H1 (cell line): ENCODE measurements around the gene NOS2. TPM values are rescaled to one million over a fixed set of nuclear protein-coding genes. Genes with fewer than 3 reads are reported as not detected.
"Not testable (repeated sequence)": the region's sequence is repeated elsewhere in the genome, so short reads cannot be mapped to it uniquely, and the experiment has no call there.

Experiments
- CTCF ChIA-PET: fragments of 300-600 bp; sonication (Branson Sonifier 250); formaldehyde crosslinking; loops from one replicate; lab custom pipeline; 2021; ENCODE audit not compliant: partially characterized antibody; lab: Charles Lee
- POLR2A ChIA-PET: fragments of 300-600 bp; sonication (Branson Sonifier 250); formaldehyde crosslinking; loops from one replicate; lab custom pipeline; 2021; ENCODE audit warnings: inconsistent platforms; ENCODE audit not compliant: partially characterized antibody; lab: Charles Lee
- DNase-seq, 2 experiments: peaks; one replicate each; pipeline versions ENCODE4 v3.0.0 to v3.0.0-alpha.2; 2010 to 2022; ENCODE audit warnings: low spot score in 2 of 2, low read depth in 1 of 2, mixed read lengths in 1 of 2
- FAIRE-seq: peaks from 2 replicates; lab custom pipeline; 2011; peaks lifted over from hg19 to GRCh38; lab: Jason Lieb, UNC
- H2AFZ ChIP-seq: 2 replicates; pipeline ENCODE4 v1.8.1; 2012; ENCODE audit warnings: low read length, inconsistent platforms
- H2AK5ac ChIP-seq: 2 replicates; pipeline ENCODE4 v1.6.1; 2013; ENCODE audit warnings: low read depth, low read length
- H2BK120ac ChIP-seq: replicated peaks from 2 replicates; pipeline ENCODE3; 2013; ENCODE audit warnings: low read depth, low read length, inconsistent platforms
- H2BK12ac ChIP-seq: 2 replicates; pipeline ENCODE4 v1.6.1; 2013; ENCODE audit warnings: low read depth, low read length
- H2BK15ac ChIP-seq: 2 replicates; pipeline ENCODE4 v1.6.1; 2013; ENCODE audit warnings: low read length
- H2BK20ac ChIP-seq: 2 replicates; pipeline ENCODE4 v1.6.1; 2013; ENCODE audit warnings: low read length
- H2BK5ac ChIP-seq: 2 replicates; pipeline ENCODE4 v1.6.1; 2013; ENCODE audit warnings: low read depth, low read length
- H3K14ac ChIP-seq: 2 replicates; pipeline ENCODE4 v1.6.1; 2013; ENCODE audit warnings: inconsistent platforms; ENCODE audit not compliant: insufficient read length
- H3K18ac ChIP-seq: 2 replicates; pipeline ENCODE4 v1.6.1; 2013; ENCODE audit warnings: low read length; ENCODE audit errors: extremely low read depth
- H3K23ac ChIP-seq: 2 replicates; pipeline ENCODE4 v1.6.1; 2013; ENCODE audit warnings: inconsistent platforms; ENCODE audit not compliant: insufficient read length
- H3K23me2 ChIP-seq: 2 replicates; pipeline ENCODE4 v1.6.1; 2013; ENCODE audit warnings: low read depth, low read length
- H3K27ac ChIP-seq: 2 replicates; pipeline ENCODE4 v1.6.1; 2011; ENCODE audit warnings: low read depth, low read length, inconsistent platforms
- H3K27me3 ChIP-seq, 4 experiments: replicated peaks in 1 of 4; 1 replicate in 1 of 4; 2 replicates in 3 of 4; pipeline versions ENCODE4 v1.6.1 to v1.8.1; 2011 to 2013; ENCODE audit warnings: low read length in 3 of 4, mild to moderate bottlenecking in 3 of 4, inconsistent platforms in 2 of 4, mixed read lengths in 2 of 4, moderate library complexity in 1 of 4; ENCODE audit not compliant: control insufficient read depth in 3 of 4, insufficient read depth in 3 of 4; ENCODE audit errors: extremely low read depth in 1 of 4
- H3K36me3 ChIP-seq, 4 experiments: 2 replicates each; pipeline versions ENCODE4 v1.6.1 to v1.8.1; 2011 to 2013; ENCODE audit warnings: mild to moderate bottlenecking in 4 of 4, low read length in 3 of 4, moderate library complexity in 2 of 4, control low read depth in 1 of 4, inconsistent platforms in 1 of 4; ENCODE audit not compliant: insufficient read depth in 4 of 4, control insufficient read depth in 2 of 4
- H3K4ac ChIP-seq: replicated peaks from 2 replicates; pipeline ENCODE3; 2013; ENCODE audit warnings: low read length, low read depth, mixed read lengths, inconsistent platforms; ENCODE audit not compliant: insufficient read length
- H3K4me1 ChIP-seq, 4 experiments: replicated peaks in 1 of 4; 1 replicate in 1 of 4; 2 replicates in 3 of 4; pipeline versions ENCODE4 v1.6.1 to v1.8.1; 2011 to 2013; ENCODE audit warnings: low read length in 3 of 4, inconsistent platforms in 2 of 4, mixed read lengths in 1 of 4; ENCODE audit not compliant: insufficient read depth in 4 of 4, control insufficient read depth in 3 of 4
- H3K4me2 ChIP-seq, 2 experiments: 2 replicates each; pipeline versions ENCODE4 v1.6.1 to v1.8.1; 2011 to 2013; ENCODE audit warnings: low read depth in 2 of 2, low read length in 2 of 2, control low read depth in 1 of 2, inconsistent platforms in 1 of 2, mild to moderate bottlenecking in 1 of 2; ENCODE audit not compliant: insufficient read depth in 1 of 2
- H3K4me3 ChIP-seq, 4 experiments: fragments of 200-600, 300-600 bp in 1 of 4; sonication (generic), shearing (Covaris generic), sonication (Bioruptor Twin) in 1 of 4; 2 replicates each; pipeline versions ENCODE4 v1.5.1 to v1.8.1; 2011 to 2016; ENCODE audit warnings: low read length in 4 of 4, low read depth in 3 of 4, control low read depth in 2 of 4, inconsistent platforms in 2 of 4, mild to moderate bottlenecking in 2 of 4, mixed read lengths in 1 of 4, moderate library complexity in 1 of 4; ENCODE audit not compliant: insufficient read depth in 2 of 4; ENCODE audit errors: extremely low read depth in 1 of 4
- H3K56ac ChIP-seq: replicated peaks from 2 replicates; pipeline ENCODE3; 2013; ENCODE audit warnings: low read depth, mild to moderate bottlenecking, mixed read lengths, low read length, inconsistent platforms; ENCODE audit not compliant: insufficient read length
- H3K79me1 ChIP-seq: 2 replicates; pipeline ENCODE4 v1.6.1; 2013; ENCODE audit warnings: low read depth, low read length, control low read depth
- H3K79me2 ChIP-seq, 2 experiments: 2 replicates each; pipeline versions ENCODE4 v1.6.1 to v1.8.1; 2012 to 2013; ENCODE audit warnings: low read length in 2 of 2, mild to moderate bottlenecking in 2 of 2, inconsistent platforms in 1 of 2; ENCODE audit not compliant: insufficient read depth in 2 of 2, control insufficient read depth in 1 of 2
- H3K9ac ChIP-seq, 4 experiments: replicated peaks in 1 of 4; 1 replicate in 1 of 4; 2 replicates in 3 of 4; pipeline versions ENCODE4 v1.6.1 to v1.8.1; 2011 to 2013; ENCODE audit warnings: low read depth in 3 of 4, low read length in 3 of 4, control low read depth in 2 of 4, mild to moderate bottlenecking in 2 of 4, moderate library complexity in 2 of 4, inconsistent platforms in 1 of 4; ENCODE audit errors: extremely low read depth in 1 of 4
- H3K9me3 ChIP-seq, 2 experiments: 2 replicates each; pipeline versions ENCODE4 v1.6.1 to v1.8.1; 2012 to 2013; ENCODE audit warnings: mild to moderate bottlenecking in 2 of 2, moderate library complexity in 2 of 2, control low read depth in 1 of 2, inconsistent platforms in 1 of 2, low read depth in 1 of 2, low read length in 1 of 2, mixed read lengths in 1 of 2; ENCODE audit not compliant: insufficient read depth in 2 of 2
- H4K20me1 ChIP-seq, 2 experiments: replicated peaks in 1 of 2; 2 replicates each; pipeline versions ENCODE3 to v1.8.1; 2011 to 2013; ENCODE audit warnings: inconsistent platforms in 2 of 2, low read length in 2 of 2, mild to moderate bottlenecking in 1 of 2; ENCODE audit not compliant: insufficient read depth in 2 of 2, control insufficient read depth in 1 of 2
- H4K5ac ChIP-seq: 2 replicates; pipeline ENCODE4 v1.6.1; 2013; ENCODE audit warnings: low read length, low read depth, mixed read lengths, inconsistent platforms; ENCODE audit not compliant: insufficient read length
- H4K8ac ChIP-seq: 2 replicates; pipeline ENCODE4 v1.8.0; 2013; ENCODE audit warnings: mild to moderate bottlenecking, moderate library complexity, low read length, inconsistent platforms; ENCODE audit not compliant: insufficient read depth; ENCODE audit errors: extremely low read depth
- H4K91ac ChIP-seq: replicated peaks from 2 replicates; pipeline ENCODE3; 2013; ENCODE audit warnings: low read length, mixed read lengths, inconsistent platforms; ENCODE audit not compliant: insufficient read length
- WGBS, 2 experiments: shearing (Covaris generic) in 1 of 2; methylation state at CpG; one replicate each; pipeline versions ENCODE4 v1.1.6 to v1.1.7; 2013 to 2015; ENCODE audit warnings: low lambda C conversion rate in 2 of 2, mixed read lengths in 2 of 2, inconsistent platforms in 1 of 2, low coverage in 1 of 2, missing lambda C conversion rate in 1 of 2; ENCODE audit not compliant: insufficient replicate concordance in 2 of 2, insufficient coverage in 1 of 2, insufficient read length in 1 of 2; ENCODE audit errors: extremely low coverage in 1 of 2, missing lambda C conversion rate in 1 of 2; 5-methylcytosine and 5-hydroxymethylcytosine counted together
- polyA plus RNA-seq, 7 experiments: library from polyadenylated mRNA; depleted of rRNA in 3 of 7; stranded (reverse) in 5 of 7; unstranded in 2 of 7; fragments of >200 nt in 5 of 7; fragments of 200-250 nt in 2 of 7; gene quantifications; 1 replicate in 5 of 7; 2 replicates in 1 of 7; 4 replicates in 1 of 7; pipeline versions ENCODE4 v1.2.1 to v1.2.3, GENCODE V29; 2011 to 2013; ENCODE audit warnings: missing spikeins in 2 of 7, mixed read lengths in 2 of 7
- total RNA-seq: library from RNA; stranded (reverse); fragmentation: NEBNext Ultra II Directional; extraction: Animal tissue kit (Norgen Biotek cat#: 25700); gene quantifications from 2 replicates; pipeline ENCODE4 v1.2.1, GENCODE V29; 2021

The NOS2 gene
- total and polyA plus RNA-seq, 2 of the 8 experiments (the other 6 are each of a cell fraction or from before 2014, with no cell fraction given): 1.0 to 1.9 TPM

GRCh38 chr17:27746320-27746719 lies 54.0 kb downstream of the NOS2 start:
- POLR2A ChIA-PET: not testable (repeated sequence)

GRCh38 chr17:27745207-27745830 lies 55.0 kb downstream of the NOS2 start:
- H4K8ac ChIP-seq, FAIRE-seq, H3K36me3 ChIP-seq, H3K79me2 ChIP-seq, H4K91ac ChIP-seq, H3K27ac ChIP-seq, H3K23me2 ChIP-seq, H4K5ac ChIP-seq, H2BK120ac ChIP-seq, H3K23ac ChIP-seq, H4K20me1 ChIP-seq, H2BK12ac ChIP-seq, H3K18ac ChIP-seq, H3K56ac ChIP-seq, H3K4me2 ChIP-seq, H2BK5ac ChIP-seq, H2AK5ac ChIP-seq, H3K27me3 ChIP-seq, H3K14ac ChIP-seq, H3K4me1 ChIP-seq, H3K4ac ChIP-seq, H2BK15ac ChIP-seq, DNase-seq, H3K9ac ChIP-seq, H2BK20ac ChIP-seq, H3K4me3 ChIP-seq, POLR2A ChIA-PET, H3K9me3 ChIP-seq, H3K79me1 ChIP-seq, H2AFZ ChIP-seq: not testable (repeated sequence)
- WGBS, 2 experiments: 84% methylated on average over 8 of the region's 13 CpGs; no CpG with 5 or more reads in 1 of the 2 experiments
- CTCF ChIA-PET: interaction anchor here (0.6 to 1.1 kb wide), 2 partner anchors 10 to 94 kb away, joined by 3 to 4 read pairs; no protein-coding TSS in a partner anchor

More at GRCh38 chr17:27746320-27746719, 54.0 kb downstream of the NOS2 start:
- not testable (repeated sequence) for H2BK5ac ChIP-seq, H3K79me2 ChIP-seq, H3K14ac ChIP-seq, H2BK15ac ChIP-seq, H4K91ac ChIP-seq, H3K79me1 ChIP-seq, H3K23me2 ChIP-seq, H2BK120ac ChIP-seq, H3K4me3 ChIP-seq, H3K36me3 ChIP-seq, H4K8ac ChIP-seq, H2BK12ac ChIP-seq, H3K56ac ChIP-seq, H3K9ac ChIP-seq, H3K4me1 ChIP-seq, H3K4me2 ChIP-seq, DNase-seq, H3K27ac ChIP-seq, H3K27me3 ChIP-seq, H3K23ac ChIP-seq, H3K18ac ChIP-seq, H2AK5ac ChIP-seq, H3K4ac ChIP-seq, FAIRE-seq, H3K9me3 ChIP-seq, H2AFZ ChIP-seq, H2BK20ac ChIP-seq, H4K20me1 ChIP-seq, H4K5ac ChIP-seq
- 100% methylated on average over 1 of the region's 5 CpGs; no CpG with 5 or more reads in 1 of the 2 experiments for WGBS, 2 experiments
- CTCF ChIA-PET: interaction anchor here (1.1 kb wide), 1 partner anchor 11 kb away, joined by 4 read pairs; no protein-coding TSS in a partner anchor
